ENCODE data around the gene UMODL1.

GRCh38 chr21:42143111-42143510, 72.0 kb downstream of the UMODL1 start:
- TF ChIP-seq YY1 (IDR thresholded peaks at IDR 0.05; ENCODE audit: low read depth) (no peak), CEBPB (IDR thresholded peaks at IDR 0.05) (no peak), TCF12 (IDR thresholded peaks at IDR 0.05; ENCODE audit: low read depth) (no peak), NFIC (IDR thresholded peaks at IDR 0.05) (no peak), CREB1 (IDR thresholded peaks at IDR 0.05; ENCODE audit: low read depth) (no peak), TAF1 (IDR thresholded peaks at IDR 0.05; ENCODE audit: low read depth) (no peak)
- TF ChIP-seq, protein P1, sequence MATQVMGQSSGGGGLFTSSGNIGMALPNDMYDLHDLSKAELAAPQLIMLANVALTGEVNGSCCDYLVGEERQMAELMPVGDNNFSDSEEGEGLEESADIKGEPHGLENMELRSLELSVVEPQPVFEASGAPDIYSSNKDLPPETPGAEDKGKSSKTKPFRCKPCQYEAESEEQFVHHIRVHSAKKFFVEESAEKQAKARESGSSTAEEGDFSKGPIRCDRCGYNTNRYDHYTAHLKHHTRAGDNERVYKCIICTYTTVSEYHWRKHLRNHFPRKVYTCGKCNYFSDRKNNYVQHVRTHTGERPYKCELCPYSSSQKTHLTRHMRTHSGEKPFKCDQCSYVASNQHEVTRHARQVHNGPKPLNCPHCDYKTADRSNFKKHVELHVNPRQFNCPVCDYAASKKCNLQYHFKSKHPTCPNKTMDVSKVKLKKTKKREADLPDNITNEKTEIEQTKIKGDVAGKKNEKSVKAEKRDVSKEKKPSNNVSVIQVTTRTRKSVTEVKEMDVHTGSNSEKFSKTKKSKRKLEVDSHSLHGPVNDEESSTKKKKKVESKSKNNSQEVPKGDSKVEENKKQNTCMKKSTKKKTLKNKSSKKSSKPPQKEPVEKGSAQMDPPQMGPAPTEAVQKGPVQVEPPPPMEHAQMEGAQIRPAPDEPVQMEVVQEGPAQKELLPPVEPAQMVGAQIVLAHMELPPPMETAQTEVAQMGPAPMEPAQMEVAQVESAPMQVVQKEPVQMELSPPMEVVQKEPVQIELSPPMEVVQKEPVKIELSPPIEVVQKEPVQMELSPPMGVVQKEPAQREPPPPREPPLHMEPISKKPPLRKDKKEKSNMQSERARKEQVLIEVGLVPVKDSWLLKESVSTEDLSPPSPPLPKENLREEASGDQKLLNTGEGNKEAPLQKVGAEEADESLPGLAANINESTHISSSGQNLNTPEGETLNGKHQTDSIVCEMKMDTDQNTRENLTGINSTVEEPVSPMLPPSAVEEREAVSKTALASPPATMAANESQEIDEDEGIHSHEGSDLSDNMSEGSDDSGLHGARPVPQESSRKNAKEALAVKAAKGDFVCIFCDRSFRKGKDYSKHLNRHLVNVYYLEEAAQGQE (IDR thresholded peaks at IDR 0.05; ENCODE audit: low read depth): no peak
